Measurements from ENCODE around the gene ARL3.
A peak's percentile ranks its signal among the peaks of the same experiment; 100 is the strongest.
"Not testable (repeated sequence)": the region's sequence is repeated elsewhere in the genome, so short reads cannot be mapped to it uniquely, and the experiment has no call there.

ARL3 gene

GRCh38 chr10:102743588-102744373 is 29.6 kb upstream of the ARL3 start, which contains the start of gene WBP1L:
TSS of gene WBP1L (plus strand) at chr10:102743948. CDS start at chr10:102744054, 106 bp downstream.
- H3K27ac ChIP-seq, result peak within 1 kb of the TSS; percentile 77
- no peak for TF ChIP-seq ZFX (IDR thresholded peaks at IDR 0.05)
- TF ChIP-seq CTCF (conservative IDR thresholded peaks at IDR 0.05), result no peak

- no peak for TF ChIP-seq ZFX (IDR thresholded peaks at IDR 0.05)
- no peak for TF ChIP-seq CTCF (conservative IDR thresholded peaks at IDR 0.05)
- no peak overlapping the region for H3K27ac ChIP-seq
These were observed 28.9 kb upstream of the ARL3 start for GRCh38 chr10:102743078-102743587.

- not testable (repeated sequence) for H3K27ac ChIP-seq
These were observed 28.1 kb upstream of the ARL3 start for GRCh38 chr10:102742313-102742712.

- H3K27ac ChIP-seq, result no peak overlapping the region
- TF ChIP-seq CTCF (conservative IDR thresholded peaks at IDR 0.05), result no peak
- TF ChIP-seq ZFX (IDR thresholded peaks at IDR 0.05), result no peak
These were observed 27.6 kb upstream of the ARL3 start for GRCh38 chr10:102741726-102742237.

GRCh38 chr10:102740229-102740628 is 26.0 kb upstream of the ARL3 start:
- no peak for TF ChIP-seq CTCF (conservative IDR thresholded peaks at IDR 0.05)
- TF ChIP-seq ZFX (IDR thresholded peaks at IDR 0.05), result no peak
- no peak overlapping the region for H3K27ac ChIP-seq

GRCh38 chr10:102738692-102739121 is 24.5 kb upstream of the ARL3 start:
- no peak overlapping the region for H3K27ac ChIP-seq
- no peak for TF ChIP-seq ZFX (IDR thresholded peaks at IDR 0.05)

GRCh38 chr10:102735065-102735562 is 20.9 kb upstream of the ARL3 start:
- no peak overlapping the region for H3K27ac ChIP-seq
- TF ChIP-seq CTCF (conservative IDR thresholded peaks at IDR 0.05), result no peak
- TF ChIP-seq ZFX (IDR thresholded peaks at IDR 0.05), result no peak

GRCh38 chr10:102732661-102733060 is 18.5 kb upstream of the ARL3 start:
- TF ChIP-seq ZFX (IDR thresholded peaks at IDR 0.05) (no peak), CTCF (conservative IDR thresholded peaks at IDR 0.05) (no peak)
- no peak overlapping the region for H3K27ac ChIP-seq

Data from C4-2B (cell line).